GM12878 (cell line): ENCODE results near the gene MAPKAPK2.

Experiments
- ATF3 ChIP-seq: IDR thresholded peaks from 2 replicates; pipeline ENCODE4 v1.6.1; 2011; ENCODE audit warnings: low read depth, mild to moderate bottlenecking, low read length, moderate library complexity, borderline replicate concordance; ENCODE audit errors: extremely low read depth
- KDM1A ChIP-seq: fragments of 200-600 bp; sonication (generic); IDR thresholded peaks from 2 replicates; pipeline ENCODE4 v1.6.1; 2016; ENCODE audit warnings: borderline replicate concordance
- MEF2B ChIP-seq: fragments of 450-650 bp; IDR thresholded peaks from 2 replicates; pipeline ENCODE4 v1.6.1; 2018; ENCODE audit warnings: mild to moderate bottlenecking, moderate library complexity; ENCODE audit not compliant: partially characterized antibody, poor library complexity, severe bottlenecking
- PAX5 ChIP-seq: IDR thresholded peaks from 2 replicates; pipeline ENCODE4 v1.6.1; 2011; ENCODE audit warnings: low read depth, low read length, borderline replicate concordance
- POLR2A ChIP-seq: IDR thresholded peaks from 2 replicates; pipeline ENCODE4 v1.6.1; 2011; ENCODE audit warnings: low read depth, mild to moderate bottlenecking, low read length
- TCF3 ChIP-seq: IDR thresholded peaks from 2 replicates; pipeline ENCODE4 v1.6.1; 2012; ENCODE audit warnings: low read depth, mild to moderate bottlenecking, low read length, borderline replicate concordance; ENCODE audit not compliant: insufficient read depth
- TF ChIP-seq, protein P1 (sequence below): IDR thresholded peaks from 2 replicates; pipeline ENCODE4 v1.6.1; 2012; ENCODE audit warnings: improper control_type of control experiment, low read depth, low read length; ENCODE audit not compliant: insufficient replicate concordance

DNA sequence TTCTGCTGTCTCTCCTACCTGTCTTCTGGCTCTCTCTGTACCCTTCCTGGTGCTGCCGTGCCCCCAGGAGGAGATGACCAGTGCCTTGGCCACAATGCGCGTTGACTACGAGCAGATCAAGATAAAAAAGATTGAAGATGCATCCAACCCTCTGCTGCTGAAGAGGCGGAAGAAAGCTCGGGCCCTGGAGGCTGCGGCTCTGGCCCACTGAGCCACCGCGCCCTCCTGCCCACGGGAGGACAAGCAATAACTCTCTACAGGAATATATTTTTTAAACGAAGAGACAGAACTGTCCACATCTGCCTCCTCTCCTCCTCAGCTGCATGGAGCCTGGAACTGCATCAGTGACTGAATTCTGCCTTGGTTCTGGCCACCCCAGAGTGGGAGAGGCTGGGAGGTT, 47.8 kb downstream of the MAPKAPK2 start:
- TF ChIP-seq ATF3, result no peak
- TF ChIP-seq, protein P1, sequence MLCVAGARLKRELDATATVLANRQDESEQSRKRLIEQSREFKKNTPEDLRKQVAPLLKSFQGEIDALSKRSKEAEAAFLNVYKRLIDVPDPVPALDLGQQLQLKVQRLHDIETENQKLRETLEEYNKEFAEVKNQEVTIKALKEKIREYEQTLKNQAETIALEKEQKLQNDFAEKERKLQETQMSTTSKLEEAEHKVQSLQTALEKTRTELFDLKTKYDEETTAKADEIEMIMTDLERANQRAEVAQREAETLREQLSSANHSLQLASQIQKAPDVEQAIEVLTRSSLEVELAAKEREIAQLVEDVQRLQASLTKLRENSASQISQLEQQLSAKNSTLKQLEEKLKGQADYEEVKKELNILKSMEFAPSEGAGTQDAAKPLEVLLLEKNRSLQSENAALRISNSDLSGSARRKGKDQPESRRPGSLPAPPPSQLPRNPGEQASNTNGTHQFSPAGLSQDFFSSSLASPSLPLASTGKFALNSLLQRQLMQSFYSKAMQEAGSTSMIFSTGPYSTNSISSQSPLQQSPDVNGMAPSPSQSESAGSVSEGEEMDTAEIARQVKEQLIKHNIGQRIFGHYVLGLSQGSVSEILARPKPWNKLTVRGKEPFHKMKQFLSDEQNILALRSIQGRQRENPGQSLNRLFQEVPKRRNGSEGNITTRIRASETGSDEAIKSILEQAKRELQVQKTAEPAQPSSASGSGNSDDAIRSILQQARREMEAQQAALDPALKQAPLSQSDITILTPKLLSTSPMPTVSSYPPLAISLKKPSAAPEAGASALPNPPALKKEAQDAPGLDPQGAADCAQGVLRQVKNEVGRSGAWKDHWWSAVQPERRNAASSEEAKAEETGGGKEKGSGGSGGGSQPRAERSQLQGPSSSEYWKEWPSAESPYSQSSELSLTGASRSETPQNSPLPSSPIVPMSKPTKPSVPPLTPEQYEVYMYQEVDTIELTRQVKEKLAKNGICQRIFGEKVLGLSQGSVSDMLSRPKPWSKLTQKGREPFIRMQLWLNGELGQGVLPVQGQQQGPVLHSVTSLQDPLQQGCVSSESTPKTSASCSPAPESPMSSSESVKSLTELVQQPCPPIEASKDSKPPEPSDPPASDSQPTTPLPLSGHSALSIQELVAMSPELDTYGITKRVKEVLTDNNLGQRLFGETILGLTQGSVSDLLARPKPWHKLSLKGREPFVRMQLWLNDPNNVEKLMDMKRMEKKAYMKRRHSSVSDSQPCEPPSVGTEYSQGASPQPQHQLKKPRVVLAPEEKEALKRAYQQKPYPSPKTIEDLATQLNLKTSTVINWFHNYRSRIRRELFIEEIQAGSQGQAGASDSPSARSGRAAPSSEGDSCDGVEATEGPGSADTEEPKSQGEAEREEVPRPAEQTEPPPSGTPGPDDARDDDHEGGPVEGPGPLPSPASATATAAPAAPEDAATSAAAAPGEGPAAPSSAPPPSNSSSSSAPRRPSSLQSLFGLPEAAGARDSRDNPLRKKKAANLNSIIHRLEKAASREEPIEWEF, result no peak
- no peak for TF ChIP-seq PAX5
- TF ChIP-seq POLR2A, result no peak
- TF ChIP-seq TCF3, result no peak
- no peak for TF ChIP-seq KDM1A
- no peak for TF ChIP-seq MEF2B
